NCI-H2107 treated with DMSO at 0.1 percent for 48 hours (cell line): Measurements from ENCODE around the gene SPOPL.
"Not testable (repeated sequence)": the region's sequence is repeated elsewhere in the genome, so short reads cannot be mapped to it uniquely, and the experiment has no call there.

Experiments used
- DNase-seq: peaks from one replicate; lab custom pipeline; 2025; ENCODE audit not compliant: unreplicated experiment; lab: John Stamatoyannopoulos, UW

SPOPL gene

DNA sequence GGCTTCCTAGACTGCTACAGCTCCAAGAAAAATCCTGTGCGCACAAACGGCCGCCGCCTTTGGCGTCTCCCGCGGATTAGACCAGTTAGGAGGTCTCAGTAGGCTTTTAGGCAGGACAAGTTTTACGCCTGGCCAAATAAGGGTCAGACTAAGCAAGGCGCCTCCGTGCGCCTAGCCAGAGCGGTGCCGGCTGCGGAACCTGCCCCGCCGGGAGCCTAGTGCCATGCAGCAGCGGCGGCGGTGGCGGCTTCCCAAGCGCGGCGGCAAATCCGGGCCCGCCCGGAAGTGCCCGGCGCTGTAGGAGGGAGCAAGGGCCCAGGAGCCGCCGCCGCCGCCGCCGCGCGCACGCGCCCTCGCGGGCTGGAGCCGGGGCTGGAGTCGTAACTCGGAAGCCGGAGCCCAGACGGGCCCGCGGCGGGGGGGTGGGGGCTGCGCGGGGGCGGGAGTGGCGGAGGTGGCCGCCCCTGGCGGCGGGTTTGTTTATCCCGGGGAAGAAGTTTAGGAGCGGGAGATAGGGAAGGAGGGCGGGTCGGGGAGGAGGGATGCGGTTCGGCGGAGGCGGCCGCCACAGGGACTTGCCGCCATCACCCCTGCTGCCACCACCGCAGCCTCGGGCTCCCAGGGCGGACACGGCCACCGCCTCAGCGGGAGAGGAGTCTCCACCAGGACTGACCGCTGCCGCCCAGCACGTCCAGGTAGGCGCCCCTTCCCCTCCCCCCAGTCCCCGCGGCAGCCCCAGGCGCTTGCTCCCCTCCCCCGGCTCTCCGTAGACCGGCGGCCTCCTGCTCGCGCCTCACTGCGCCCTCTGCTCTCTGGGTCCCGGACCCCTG lies at the start of gene SPOPL:
TSS of gene SPOPL (plus strand) at position 346 of the 830 bp plus-strand sequence. CDS start 48,447 bp downstream, outside the sequence.
- DNase-seq: peak; percentile 50

DNA sequence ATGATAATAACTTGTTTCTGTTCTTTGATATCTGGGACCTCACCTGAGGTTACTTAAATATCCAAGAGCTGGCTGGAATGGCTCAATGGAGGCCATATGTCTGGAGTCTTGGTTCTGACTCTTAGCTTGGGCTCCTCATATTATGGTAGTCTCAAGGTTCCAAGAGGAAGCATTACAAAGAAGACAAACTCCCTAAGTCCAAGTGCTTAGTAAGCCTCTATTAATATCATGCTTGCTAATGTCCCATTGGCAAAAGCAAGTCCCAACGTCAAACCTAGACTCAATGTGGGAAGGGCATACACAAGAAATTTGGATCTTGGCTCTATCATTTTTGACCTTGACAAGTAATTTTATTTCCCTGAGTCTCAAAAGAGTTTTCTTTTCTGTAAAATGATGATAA lies 49.2 kb upstream of the SPOPL start:
- no peak for DNase-seq

DNA sequence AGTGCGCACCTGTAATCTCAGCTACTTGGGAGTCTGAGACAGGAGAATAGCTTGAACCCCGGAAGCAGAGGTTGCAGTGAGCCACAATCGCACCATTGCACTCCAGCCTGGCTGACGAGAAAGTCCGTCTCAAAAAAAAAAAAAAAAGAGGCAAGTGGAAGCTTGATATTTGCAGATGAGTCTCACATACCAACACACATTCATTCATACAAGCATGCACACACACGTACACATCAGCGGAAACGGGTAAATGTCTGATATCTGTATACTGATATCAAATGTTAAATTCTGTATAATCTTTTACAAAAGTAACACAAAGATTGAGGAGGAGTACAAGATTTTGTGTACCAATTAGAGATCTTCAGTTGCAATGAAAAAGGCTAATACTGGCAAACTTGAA lies 47.8 kb upstream of the SPOPL start:
- DNase-seq: no peak

DNA sequence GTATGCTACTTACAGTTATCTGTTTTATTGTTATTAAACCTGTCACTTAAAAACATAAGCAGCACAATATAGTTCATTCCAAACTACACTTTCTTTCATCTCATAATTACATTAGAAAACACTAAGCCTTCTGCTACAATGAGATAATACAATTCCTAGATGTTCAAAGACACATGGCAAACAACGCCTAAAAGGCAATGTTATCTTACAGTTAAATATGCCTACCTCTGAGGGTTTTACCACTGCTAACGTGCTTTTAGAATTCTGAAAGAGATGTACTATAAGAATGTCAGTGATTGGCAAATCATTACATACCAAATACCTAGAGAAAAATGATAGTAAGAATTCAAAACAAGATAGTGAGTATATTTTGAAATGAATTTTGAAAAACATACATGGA lies 46.8 kb upstream of the SPOPL start:
- no peak for DNase-seq

DNA sequence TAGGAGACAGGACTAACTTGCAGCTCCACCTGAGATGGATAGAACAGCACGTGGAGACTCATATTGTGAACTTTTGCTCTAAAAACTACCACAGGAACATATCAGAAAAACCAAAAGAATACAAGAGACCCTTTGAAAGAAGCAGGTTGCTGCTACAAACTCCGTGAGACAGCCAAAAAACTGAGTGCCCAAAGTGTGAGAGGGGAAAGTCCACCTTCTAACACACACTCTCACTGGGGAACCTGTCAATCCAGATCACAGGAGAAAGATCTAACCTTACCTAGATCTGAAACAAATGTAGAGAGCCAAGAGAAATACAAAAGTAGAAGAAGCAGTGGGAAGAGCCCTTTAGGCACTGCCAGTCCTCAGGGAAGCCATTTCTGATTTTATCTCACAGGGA lies 46.3 kb upstream of the SPOPL start:
- DNase-seq: no peak

DNA sequence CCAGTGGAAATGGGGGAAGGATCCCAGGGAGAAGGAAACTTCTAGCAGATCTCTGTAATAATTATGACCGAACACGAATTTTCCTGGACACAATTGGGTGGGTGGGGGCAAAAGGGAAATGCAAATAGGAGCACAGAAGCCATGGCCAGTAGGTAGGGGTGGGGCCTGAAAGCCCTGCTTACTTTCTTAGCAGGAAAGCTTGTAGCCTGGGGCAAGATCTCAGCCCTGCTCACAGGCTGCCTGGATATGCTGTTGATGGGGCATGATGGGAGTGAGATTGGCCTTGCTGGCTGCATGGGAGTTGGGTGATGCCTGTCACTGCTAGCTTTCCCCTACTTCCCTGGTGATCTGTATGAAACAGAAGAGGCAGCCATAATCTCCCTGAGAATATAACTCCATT lies 45.9 kb upstream of the SPOPL start:
- DNase-seq: no peak

DNA sequence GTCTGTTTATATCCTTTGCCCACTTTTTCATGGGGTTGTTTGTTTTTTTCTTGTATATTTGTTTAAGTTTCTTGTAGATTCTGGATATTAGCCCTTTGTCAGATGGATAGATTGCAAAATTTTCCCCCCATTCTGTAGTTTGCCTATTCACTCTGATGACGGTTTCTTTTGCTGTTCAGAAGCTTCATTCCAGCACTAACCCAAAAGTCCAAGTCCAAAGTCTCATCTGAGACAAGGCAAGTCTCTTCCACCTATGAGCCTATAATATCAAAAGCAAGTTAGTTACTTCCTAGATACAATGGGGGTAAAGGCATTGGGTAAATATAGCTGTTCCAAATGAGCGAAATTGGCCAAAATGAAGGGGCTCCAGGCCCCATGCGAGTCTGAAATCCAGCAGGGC lies 38.9 kb upstream of the SPOPL start:
- DNase-seq: not testable (repeated sequence)

DNA sequence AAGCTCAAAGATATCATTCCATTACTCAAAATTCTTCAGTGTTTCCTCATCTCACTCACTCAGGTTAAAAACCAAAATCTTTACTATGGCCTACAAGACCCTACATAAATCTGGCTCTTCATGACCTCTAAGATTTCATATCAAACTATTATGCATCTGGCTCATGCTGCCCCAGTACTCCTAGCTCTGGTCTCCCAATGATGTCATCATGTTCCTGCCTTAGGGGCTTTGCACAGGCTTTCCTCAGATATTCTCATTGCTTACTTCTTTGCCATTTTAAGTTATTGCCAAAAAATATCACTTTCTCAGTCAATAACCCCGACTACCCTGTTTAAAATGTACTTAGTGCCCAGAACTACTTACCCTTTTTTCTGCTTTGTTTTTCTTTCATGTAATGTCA lies 33.0 kb upstream of the SPOPL start:
- DNase-seq: no peak

DNA sequence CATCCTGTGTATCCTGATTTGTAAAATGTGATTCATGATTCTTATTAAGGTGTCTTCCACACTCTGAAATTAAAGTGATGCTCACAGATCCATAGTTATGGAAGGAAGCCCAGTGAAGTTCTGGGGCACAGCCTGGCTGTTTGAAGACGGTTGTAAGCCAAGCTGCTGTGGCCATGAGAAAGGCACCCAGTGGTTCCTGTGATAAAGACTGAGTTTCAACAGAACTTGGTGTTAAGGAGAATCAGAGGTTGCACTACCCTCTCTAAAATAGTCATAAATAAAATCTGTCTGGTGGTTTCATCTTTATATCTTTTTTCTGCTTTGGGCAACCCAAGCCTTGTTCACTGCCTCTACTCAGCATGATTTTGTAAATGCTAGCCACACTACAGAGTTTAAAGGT lies 32.2 kb upstream of the SPOPL start:
- DNase-seq: no peak

DNA sequence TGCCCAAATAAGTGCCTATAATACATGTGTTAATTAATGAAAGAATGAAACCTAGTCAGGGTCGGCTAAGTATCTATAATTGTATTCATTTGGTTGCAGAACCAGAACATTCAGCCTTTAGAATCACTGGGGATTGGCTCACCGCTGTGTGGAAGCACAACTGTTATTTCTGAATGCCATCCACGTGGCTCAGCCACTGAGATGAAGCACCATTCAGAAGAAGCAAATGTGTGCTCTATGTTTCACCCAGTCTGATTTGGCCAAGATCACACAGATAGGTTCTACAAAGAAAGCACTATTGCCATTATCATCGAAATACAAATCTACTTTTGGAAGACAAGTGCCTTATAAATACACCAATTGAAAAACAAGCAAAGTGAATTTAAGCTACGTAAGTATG lies 30.6 kb upstream of the SPOPL start:
- DNase-seq: no peak

DNA sequence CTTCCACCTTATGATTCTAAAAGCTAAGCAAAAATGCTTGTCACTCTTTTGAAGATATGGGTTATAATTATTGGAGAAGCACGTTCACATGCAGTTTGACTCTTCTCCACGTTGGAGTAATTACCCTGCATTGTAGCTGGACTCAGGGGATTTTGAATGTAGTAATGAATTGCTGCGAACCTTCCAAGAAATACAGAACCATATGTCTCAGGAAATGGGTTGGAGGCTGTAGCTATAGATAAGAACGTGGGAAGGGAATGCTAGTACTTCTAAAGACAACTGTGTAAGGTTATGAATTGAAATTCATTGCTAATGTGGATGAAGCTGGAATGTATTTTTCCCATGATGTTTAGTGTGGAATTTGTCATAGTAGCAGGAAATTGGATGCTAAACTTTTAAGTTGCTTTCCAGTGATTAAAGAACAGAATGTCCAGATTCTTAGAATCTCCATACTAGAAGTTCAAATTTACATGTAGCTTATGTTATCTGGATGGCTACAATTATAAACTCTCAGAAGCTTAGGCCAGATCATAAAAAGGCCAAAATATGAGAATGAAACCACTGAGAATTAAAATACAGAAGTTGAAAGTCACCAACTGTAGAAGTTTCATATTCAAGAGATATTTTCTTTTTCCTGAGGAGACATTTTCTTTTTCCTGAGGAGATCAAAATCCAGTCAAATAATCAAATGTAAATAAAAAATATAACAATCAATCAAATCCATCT lies 27.3 kb upstream of the SPOPL start:
- DNase-seq: no peak

DNA sequence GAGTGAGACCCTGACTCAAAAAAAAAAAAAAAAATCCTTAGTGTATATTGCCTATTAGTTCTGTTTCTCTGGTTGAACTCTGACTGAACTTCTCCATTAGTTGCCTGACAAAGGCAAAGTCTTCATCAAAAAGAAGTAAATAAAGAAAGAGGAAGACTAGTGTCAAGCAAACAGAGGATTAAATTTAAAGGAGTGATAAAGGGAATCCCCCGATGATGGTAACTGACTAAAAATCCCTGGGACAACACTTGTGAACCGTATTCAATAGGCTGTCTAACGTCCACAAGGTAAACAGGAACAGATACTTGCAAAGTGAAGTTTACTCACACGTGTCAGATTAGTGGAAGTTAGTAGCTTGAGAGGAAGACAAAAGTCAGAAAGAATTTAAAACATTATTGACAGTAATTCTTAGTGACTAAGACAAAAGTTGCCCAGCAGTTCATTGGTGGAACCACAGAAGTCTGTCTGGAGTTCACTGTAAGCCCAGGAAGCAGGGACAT lies 26.2 kb upstream of the SPOPL start:
- DNase-seq: no peak

DNA sequence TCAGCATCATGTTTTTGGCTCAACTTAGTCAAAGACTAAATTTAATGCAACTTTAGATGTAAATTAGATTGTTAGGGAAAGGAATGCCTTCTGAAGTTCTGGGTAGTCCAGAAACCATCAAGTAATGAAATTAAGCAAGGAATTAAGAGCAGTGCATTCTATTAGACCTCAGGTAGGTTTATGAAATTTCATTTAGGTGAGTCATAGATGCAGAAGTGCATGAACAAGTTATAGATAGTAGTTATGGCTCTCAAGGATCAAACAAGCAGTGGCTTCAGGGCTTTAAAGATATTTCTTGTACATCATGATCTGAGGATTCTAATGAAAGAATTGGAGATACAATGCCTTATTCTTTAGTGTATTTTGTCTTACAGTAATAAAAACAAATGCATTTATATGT lies 25.4 kb upstream of the SPOPL start:
- no peak for DNase-seq

DNA sequence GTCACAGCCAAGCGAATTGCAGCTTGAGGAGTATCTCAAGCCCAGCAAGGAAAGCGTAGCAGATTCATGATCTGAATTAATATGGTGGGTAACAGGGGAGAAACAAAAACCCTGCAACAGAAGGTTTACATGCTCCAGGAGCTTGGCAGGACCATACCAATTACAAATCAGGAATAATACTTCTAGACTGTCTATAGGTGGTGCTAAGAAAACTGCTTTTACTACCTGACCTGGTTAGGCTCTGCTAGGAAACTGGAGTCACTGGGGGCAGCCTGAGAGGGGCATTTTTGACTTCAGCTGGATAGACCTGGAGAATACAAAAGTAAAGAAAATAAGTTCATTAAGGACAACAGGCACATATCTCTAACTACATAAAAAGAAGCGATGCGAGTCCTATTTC lies 24.6 kb upstream of the SPOPL start:
- DNase-seq: no peak

DNA sequence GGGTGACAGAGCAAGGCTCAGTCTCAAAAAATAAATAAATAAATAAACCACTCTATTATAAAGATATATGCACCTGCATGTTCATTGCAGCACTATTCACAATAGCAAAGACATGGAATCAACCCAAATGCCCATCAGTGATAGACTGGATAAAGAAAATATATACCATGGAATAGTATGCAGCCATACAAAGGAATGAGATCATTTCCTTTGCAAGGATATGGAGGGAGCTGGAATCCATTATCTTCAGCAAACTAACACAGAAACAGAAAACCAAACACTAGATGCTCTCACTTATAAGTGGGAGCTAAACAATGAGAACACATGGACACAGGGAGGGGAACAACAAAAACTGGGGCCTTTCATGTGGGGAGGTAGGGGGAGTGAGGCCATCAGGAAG lies 18.8 kb upstream of the SPOPL start:
- DNase-seq: not testable (repeated sequence)

DNA sequence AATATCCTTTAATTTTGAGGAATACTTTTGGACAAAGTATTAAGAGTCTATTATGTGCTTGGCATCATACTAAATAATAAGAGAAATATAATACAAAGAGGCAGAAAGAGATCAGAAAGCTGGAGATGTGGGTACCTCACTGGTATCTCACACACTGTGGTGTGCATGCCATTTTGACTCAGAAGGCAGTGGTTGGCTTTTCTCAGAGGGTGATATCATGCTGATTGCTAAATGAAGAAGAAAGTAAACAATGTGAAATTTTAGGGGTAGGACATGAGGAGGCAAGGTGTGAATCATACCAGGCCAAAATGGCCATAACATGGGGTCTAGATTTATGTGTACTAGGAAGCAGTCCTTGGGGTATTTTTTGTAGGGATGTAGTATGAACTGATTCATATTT lies 16.6 kb upstream of the SPOPL start:
- no peak for DNase-seq

DNA sequence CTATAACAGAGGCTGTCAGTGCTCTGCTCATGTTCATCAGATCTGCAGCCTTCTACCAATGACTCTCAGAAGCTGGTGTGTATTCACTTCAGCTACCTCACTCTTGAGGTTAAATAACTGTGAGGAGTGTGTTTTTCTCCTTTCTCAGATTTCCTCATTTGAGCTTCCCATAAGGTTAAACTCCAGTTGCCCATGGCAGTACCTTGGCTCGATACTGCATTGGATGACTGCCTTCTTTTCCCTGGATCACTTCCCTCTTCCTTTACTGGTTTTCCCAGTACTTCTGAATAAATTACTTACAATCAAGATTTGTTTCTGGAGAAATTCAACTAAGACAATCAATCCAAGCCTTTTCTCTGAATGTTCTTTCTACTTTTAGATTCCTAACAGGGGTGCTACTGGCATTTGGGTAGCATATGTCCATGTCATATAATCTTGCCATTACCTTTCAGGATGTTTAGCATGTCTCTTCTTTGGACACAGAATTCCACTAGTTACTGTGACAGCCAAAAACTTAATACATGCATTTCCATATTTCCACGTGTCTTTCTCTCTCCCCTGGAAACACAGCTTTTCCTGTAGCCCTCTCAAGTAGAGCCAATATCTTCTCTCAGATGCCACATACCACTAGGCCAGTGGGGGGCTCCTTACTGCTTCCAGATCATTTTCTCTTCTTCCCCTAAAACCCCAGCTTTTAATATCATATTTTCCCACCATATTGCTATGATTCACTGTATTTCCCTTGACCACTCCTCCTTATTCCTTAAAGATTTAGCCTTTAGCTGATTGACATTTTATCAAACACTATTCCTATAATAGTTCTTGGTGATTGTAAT lies 15.0 kb upstream of the SPOPL start:
- no peak for DNase-seq

DNA sequence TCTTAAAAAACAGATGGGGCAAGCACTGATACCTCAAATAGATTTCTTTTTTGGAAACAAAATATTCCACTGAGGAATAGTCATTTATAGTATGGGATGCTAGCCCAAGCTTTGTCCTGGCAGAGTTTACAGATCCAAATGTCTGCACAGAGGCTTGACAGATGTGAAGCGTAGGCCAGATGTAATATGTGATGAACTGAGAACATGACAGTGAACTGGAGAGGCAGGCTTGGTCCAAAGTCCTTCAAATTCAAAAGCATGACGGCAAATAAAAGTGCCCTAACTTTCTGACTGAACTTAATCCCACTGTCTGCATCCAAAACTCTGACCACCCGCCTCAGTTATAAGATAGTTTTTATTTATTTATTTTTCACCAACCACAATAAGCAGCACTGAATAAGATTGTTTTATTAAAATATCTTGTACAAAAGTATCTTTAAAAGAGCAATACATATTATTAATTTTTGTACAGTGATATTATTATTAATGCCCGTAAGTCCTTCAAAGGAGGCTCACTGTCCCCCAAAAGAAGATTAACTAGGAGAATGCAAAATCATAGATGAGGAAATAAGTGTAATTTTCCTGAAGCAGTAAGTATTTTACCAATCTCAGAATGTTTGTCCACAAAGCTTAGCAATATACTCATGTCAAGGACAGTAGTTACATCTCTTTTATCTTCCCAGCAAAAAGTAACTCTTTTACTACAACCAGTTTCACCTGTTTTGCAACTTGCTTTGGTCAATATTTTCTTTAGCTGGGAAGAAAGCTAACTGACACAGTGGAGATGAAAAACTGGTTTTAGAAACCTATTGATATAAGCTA lies 10.7 kb upstream of the SPOPL start:
- no peak for DNase-seq

DNA sequence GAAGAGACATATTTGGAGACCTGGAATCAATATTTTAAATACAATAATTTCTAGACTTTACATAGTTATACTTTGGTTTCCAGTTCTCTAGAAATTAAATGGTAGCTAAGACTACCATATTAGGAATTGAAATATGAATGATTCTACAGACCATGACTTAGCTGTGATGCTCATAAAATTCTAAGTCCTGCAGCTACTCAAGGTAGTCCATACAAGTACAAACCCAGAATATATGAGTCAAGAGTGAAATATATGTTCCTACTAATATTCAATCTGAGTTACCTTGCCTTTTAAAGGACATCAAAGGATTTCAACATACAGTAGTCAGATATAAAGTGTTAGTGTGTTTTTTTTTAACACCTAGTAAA lies 10.1 kb upstream of the SPOPL start:
- no peak for DNase-seq

DNA sequence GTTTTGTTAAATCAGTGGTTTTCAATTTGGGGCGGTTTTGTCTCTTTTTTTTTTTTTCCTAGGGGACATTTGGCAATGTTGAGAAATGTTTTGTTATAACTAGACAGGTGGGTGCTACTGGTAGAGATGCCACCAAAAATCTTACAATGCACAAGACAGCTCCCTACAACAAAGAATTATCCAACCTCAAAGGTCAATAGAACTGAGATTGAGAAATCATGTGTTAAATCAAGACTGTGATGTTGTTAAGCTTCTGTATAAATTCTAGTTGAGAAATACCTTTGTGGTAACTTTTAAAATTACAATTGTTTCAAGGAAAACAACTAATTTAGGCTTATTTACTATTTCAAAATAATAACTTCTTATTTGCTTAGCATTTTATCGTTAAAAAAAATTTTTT lies 9.4 kb upstream of the SPOPL start:
- DNase-seq: no peak

DNA sequence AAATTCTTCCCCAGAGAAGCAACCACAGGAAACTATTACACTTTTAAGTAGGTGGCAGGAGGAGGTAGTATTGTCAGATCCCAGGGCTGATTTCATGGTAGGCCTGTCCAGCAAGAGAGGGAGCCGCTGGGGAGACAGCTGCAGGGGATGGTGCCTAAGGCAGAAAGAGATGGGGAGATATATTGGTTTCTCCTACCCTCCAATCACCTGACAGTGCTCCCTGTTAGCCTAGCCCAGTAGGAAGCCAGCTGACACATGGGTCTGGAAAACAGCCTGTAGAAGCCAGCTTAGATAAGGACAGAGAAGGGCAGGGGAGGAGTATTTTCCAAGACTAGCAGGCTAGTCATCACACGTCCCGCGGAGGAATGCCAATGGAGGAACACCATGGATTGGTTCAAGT lies 8.2 kb upstream of the SPOPL start:
- no peak for DNase-seq
